H54 (cell line): ENCODE measurements around the gene NRBF2.
"Not testable (repeated sequence)": the region's sequence is repeated elsewhere in the genome, so short reads cannot be mapped to it uniquely, and the experiment has no call there.

ENCODE experiments used
- DNase-seq: peaks from one replicate; pipeline ENCODE4 v3.0.0; 2011; ENCODE audit warnings: low spot score, mixed read lengths; ENCODE audit not compliant: insufficient read length
- FAIRE-seq: peaks from 3 replicates; lab custom pipeline; 2011; peaks lifted over from hg19 to GRCh38; lab: Jason Lieb, UNC
- POLR2A ChIP-seq: IDR thresholded peaks from 2 replicates; pipeline ENCODE4 v1.6.1; 2011; ENCODE audit warnings: low read depth, mild to moderate bottlenecking, low read length

The NRBF2 gene

GRCh38 chr10:63133056-63133820 is at the start of gene NRBF2:
Gene NRBF2, plus strand, starts transcription at chr10:63133328. Its CDS starts 143 bp downstream, at chr10:63133471.
- DNase-seq (peak; percentile 94), FAIRE-seq (peak; percentile 99)
- TF ChIP-seq POLR2A, result peak; percentile 95

- FAIRE-seq, DNase-seq: not testable (repeated sequence)
These were observed 49.7 kb upstream of the NRBF2 start for GRCh38 chr10:63083406-63083805.

GRCh38 chr10:63083904-63084689 is 49.0 kb upstream of the NRBF2 start:
- TF ChIP-seq POLR2A, result no peak
- DNase-seq (peak; percentile 50), FAIRE-seq (peak; percentile 98)

DNA sequence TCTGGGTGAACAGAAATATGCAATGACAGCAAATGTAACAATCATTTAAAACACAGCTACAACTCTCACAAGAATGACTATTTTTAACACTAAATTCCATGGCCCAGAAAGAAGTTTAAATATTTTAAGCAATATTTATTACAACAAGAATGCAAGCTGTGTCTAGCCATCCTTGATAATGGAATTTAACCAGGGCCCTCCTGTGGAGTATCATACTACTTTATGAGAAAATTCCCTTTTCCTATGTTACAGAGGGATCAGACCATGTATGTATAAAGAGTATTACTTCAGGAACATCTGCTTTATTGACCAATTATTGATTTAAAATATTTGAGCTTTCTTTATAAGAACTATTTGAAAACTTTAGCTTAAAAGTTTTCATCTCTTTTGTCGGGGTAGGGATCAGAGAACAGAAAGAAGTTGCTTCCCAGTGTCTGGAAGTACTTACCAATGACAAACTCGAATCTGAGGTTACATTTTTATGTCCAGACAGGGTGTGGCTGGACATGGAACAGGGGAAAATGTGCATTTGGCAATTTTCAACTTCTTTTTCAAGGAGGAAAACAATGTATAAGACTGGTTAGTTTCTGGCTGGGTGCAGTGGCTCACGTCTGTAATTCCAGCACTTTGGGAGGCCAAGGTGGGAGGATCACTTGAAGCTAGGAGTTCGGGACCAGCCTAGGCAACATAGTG is 48.3 kb upstream of the NRBF2 start:
- TF ChIP-seq POLR2A, result no peak
- FAIRE-seq (no peak), DNase-seq (no peak)

- FAIRE-seq (no peak), DNase-seq (no peak)
- no peak for TF ChIP-seq POLR2A
These were observed 39.9 kb upstream of the NRBF2 start for GRCh38 chr10:63093227-63093626.

- no peak for TF ChIP-seq POLR2A
- no peak for DNase-seq
- peak; percentile 20 for FAIRE-seq
These were observed 38.7 kb upstream of the NRBF2 start for GRCh38 chr10:63094405-63094804.

- TF ChIP-seq POLR2A, result no peak
- DNase-seq (no peak), FAIRE-seq (no peak)
These were observed 38.2 kb upstream of the NRBF2 start for GRCh38 chr10:63094881-63095280.

- FAIRE-seq (no peak), DNase-seq (no peak)
- TF ChIP-seq POLR2A, result no peak
These were observed 33.4 kb upstream of the NRBF2 start for GRCh38 chr10:63099734-63100133.

DNA sequence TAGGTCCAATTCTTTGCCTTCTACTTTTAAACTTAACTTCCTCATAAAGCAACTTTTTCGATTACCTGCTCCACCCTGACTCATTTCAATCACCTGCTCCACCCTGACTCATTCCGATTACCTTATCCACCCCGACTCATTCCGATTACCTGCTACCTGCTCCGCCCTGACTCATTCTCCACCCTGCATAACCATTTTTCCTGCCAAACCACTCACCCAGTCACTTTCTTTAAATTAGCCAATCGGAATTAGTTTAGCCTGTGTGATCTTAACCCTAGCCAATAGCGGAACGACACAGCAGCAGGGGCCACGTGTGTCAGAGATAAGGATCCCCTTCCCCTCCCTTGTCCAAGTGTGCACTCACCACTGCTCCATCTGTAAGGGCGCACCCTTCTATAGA is 32.0 kb upstream of the NRBF2 start:
- DNase-seq, FAIRE-seq: not testable (repeated sequence)

DNA sequence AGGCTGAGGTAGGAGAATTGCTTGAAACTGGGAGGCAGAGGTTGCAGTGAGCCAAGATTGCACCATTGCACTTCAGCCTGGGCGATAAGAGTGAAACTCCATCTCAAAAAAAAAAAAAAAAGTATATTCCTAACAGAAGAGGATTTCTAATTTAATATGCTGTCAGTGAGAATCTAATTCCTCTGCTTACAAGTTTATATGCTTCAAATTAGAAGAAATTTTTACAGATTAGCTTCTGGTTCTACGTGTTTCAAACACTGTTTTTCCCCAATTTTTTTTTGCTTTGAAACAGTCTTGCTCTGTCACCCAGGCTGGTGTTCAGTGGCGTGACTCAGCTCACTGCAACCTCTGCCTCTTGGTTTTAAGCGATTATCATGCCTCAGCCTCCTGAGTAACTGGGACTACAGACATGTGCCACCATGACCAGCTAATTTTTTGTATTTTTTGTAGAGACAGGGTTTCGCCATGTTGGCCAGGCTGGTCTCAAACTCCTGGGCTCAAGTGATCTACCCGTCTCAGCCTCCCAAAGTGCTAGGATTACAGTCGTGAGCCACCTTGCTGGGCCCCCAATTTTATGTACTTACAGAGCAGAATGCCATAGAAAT is 30.7 kb upstream of the NRBF2 start:
- not testable (repeated sequence) for FAIRE-seq, DNase-seq

DNA sequence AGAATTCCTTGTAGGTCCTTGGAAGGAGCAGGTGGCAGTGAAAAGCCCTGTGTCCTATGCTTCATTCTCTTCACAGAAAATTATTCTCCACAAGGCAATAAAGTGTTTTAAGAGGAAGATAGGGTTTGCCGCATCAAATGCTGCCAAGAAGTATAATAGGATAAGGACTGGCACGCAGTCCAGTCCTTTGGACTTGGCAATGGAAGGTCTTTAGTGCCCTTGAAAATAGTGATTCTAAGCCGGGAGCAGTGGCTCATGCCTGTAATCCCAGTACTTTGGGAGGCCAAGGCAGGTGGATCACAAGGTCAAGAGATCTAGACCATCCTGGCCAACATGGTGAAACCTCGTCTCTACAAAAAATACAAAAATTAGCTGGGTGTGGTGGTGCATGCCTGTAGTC is 29.9 kb upstream of the NRBF2 start:
- FAIRE-seq, DNase-seq: not testable (repeated sequence)

- TF ChIP-seq POLR2A, result no peak
- DNase-seq (peak; percentile 10), FAIRE-seq (peak; percentile 43)
These were observed 29.1 kb upstream of the NRBF2 start for GRCh38 chr10:63103971-63104409.

DNA sequence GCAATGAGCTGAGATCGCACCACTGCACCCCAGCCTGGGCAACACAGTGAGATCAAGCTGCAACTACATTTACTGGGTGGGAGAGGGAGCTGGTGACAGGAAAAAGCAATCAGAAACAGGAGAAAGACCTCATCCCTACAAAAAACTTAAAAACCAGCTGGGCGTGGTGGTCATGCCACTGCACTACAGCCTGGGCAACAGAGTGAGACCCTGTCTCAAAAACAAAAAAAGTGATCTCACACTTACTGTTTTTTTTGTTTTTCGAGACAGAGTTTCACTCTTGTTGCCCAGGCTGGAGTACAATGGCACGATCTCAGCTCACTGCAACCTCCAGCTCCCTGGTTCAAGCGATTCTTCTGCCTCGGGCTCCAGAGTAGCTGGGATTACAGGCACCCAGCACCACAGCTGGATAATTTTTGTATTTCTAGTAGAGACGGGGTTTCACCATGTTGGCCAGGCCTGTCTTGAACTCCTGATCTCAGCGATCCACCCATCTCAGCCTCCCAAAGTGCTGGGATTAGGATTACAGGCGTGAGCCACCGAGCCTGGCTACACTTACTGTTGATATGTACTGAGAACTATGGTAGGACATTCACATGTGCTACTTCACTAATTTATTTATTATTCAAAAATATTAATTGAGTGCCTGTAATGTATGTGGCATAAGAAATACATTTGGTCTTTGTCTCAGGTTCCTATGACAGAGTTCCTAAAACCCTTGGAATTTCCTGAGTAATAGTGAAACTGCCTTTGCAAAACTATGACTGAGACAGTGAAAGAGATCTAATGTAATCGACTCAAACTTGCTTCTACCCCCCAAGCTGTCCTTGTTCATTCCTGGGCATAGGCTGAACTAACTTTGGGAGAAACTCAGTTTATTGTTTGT is 27.7 kb upstream of the NRBF2 start:
- FAIRE-seq, result no peak
- no peak for TF ChIP-seq POLR2A
- DNase-seq, result no peak
